H4 (cell line): ENCODE data around the gene LHX8. TPM values are rescaled to one million over a fixed set of nuclear protein-coding genes. Genes with fewer than 3 reads are reported as not detected.

ENCODE experiments used
- DNase-seq: peaks from one replicate; pipeline ENCODE4 v3.0.0-alpha.2; 2015; ENCODE audit warnings: low spot score
- total RNA-seq: library from RNA; depleted of rRNA; stranded (reverse); fragments of >200 nt; shearing (Covaris generic); gene quantifications from 2 replicates; pipeline ENCODE4 v1.2.3, GENCODE V29; 2014

LHX8 gene
- total RNA-seq, 1 experiment from 2014 or later = 16.1 TPM

DNA sequence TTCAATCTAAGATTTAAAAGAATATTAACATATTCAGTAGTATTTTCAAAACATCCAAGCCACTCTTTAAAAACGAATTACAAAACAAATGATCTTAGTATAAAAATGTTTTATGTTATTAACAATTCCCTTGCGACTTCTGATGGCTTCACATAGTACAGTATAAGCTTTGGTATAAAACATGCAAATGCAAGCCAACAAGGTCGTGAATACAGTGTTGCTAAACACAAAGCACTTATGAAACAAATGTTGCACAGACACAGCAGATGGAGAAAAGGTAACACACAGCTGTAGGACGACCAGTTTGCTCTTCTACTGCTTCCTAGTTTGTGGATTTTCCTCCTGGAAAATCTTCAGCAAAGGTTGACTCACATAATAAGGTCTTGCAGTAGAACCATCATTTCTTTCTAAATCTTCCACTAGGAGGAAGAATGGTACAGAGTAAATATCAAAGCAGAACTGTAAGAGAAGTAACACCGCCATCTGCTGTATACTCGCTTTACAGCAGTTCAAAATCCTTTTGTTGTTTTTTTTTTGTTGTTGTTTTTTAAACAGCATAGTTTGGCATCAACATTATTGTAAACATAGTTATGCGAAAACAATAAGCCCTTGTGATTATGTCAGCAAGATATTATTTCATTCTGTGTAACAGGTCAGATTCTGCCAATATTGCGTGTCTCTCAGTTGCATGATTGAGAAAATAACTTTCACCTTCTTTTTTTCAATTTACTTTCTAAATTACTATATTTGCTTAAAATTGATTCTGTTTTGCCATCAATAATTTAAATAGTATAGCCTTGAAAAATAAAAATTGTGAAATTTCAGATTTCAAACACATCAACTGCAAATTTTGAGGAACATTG lies 69.5 kb downstream of the LHX8 start:
- peak; percentile 81 for DNase-seq

DNA sequence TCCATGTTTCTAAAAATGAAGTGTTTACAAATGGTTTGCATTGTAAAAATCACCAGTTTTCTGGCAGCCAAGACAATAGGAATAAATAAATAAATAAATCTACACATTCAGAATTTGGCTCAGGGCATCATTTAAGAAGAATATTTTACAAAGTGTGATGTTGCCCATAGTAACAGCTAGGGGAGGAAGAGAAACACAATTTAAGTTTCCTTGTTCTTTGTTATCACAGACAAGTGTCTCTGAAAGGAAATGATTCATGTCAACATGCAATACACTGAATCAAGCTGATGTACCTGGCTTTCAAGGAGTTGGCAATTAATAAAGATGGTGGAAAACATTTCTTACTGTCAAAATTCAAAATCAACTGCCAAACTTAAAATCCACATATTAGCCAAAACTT lies 74.7 kb downstream of the LHX8 start:
- no peak for DNase-seq
